K562 (cell line): ENCODE data around the gene ARHGEF6.

ENCODE experiments used
- CCAR2 ChIP-seq: fragments of 200-400 bp; formaldehyde crosslinking; IDR thresholded peaks from 2 replicates; pipeline ENCODE4 v1.6.1; 2017; ENCODE audit warnings: mild to moderate bottlenecking, low read depth, low read length
- CHD2 ChIP-seq: IDR thresholded peaks from 2 replicates; pipeline ENCODE4 v1.6.1; 2011; ENCODE audit warnings: low read depth, low read length
- CTCF ChIP-seq, 3 experiments: IDR thresholded peaks in 2 of 3; conservative IDR thresholded peaks in 1 of 3; 2 replicates each; pipeline ENCODE4 v1.5.1; 2011 to 2012; ENCODE audit warnings: low read length in 3 of 3, mild to moderate bottlenecking in 3 of 3, control low read depth in 2 of 3, improper control_type of control experiment in 1 of 3, inconsistent platforms in 1 of 3, low read depth in 1 of 3, mixed read lengths in 1 of 3, moderate library complexity in 1 of 3; ENCODE audit not compliant: insufficient read depth in 2 of 3
- ELF1 ChIP-seq: fragments of 200-800 bp; sonication (Bioruptor generic); IDR thresholded peaks from 2 replicates; pipeline ENCODE4 v1.6.1; 2016; ENCODE audit warnings: missing genetic modification characterization, missing compliant biosample characterization
- EP400 ChIP-seq: fragments of 450-650 bp; IDR thresholded peaks from 2 replicates; pipeline ENCODE4 v1.6.1; 2017; ENCODE audit warnings: antibody characterized with exemption, mild to moderate bottlenecking, moderate library complexity
- FOXA1 ChIP-seq: fragments of 450-650 bp; IDR thresholded peaks from 2 replicates; pipeline ENCODE4 v1.6.1; 2016; ENCODE audit warnings: mild to moderate bottlenecking, borderline replicate concordance
- NR4A1 ChIP-seq, 2 experiments: fragments of 250-450 bp in 1 of 2; fragments of 450-650 bp in 1 of 2; sonication (Bioruptor Pico) in 1 of 2; IDR thresholded peaks; 2 replicates each; pipeline versions ENCODE4 v1.4.0 to v1.6.1; 2016 to 2020; ENCODE audit warnings: mild to moderate bottlenecking in 2 of 2, missing compliant biosample characterization in 1 of 2, missing genetic modification characterization in 1 of 2, moderate library complexity in 1 of 2
- PHF21A ChIP-seq: fragments of 450-650 bp; IDR thresholded peaks from 2 replicates; pipeline ENCODE4 v1.6.1; 2017; ENCODE audit warnings: low read depth, borderline replicate concordance
- POLR2A ChIP-seq: fragments of 450-650 bp; conservative IDR thresholded peaks from 2 replicates; pipeline ENCODE4 v1.6.1; 2016
- RBM22 ChIP-seq: fragments of 200-400 bp; formaldehyde crosslinking; IDR thresholded peaks from 2 replicates; pipeline ENCODE4 v1.6.1; 2018; ENCODE audit warnings: low read length, low read depth; ENCODE audit not compliant: poor library complexity, severe bottlenecking
- SP1 ChIP-seq: sonication (generic); formaldehyde crosslinking; IDR thresholded peaks from 2 replicates; pipeline ENCODE4 v1.8.1; 2022; ENCODE audit warnings: mild to moderate bottlenecking, missing genetic modification reagents
- TFE3 ChIP-seq: fragments of 450-650 bp; formaldehyde crosslinking; IDR thresholded peaks from 2 replicates; pipeline ENCODE4 v1.4.0; 2020; ENCODE audit warnings: mild to moderate bottlenecking, mixed read lengths
- U2AF2 ChIP-seq: fragments of 200-400 bp; formaldehyde crosslinking; optimal IDR thresholded peaks from 2 replicates; pipeline ENCODE3; 2017; ENCODE audit warnings: low read depth, mild to moderate bottlenecking, low read length

- TF ChIP-seq TFE3 (CRISPR knock-in tag), result no peak
- TF ChIP-seq U2AF2, result no peak
- no peak for TF ChIP-seq PHF21A
- TF ChIP-seq CTCF (IDR thresholded peaks at IDR 0.05 in 2 of 3, conservative IDR thresholded peaks at IDR 0.05 in 1 of 3; ENCODE audit: insufficient read depth in 2 of 3, low read depth in 1 of 3, low read length in 3 of 3), result no peak
- no peak for TF ChIP-seq RBM22
- no peak for TF ChIP-seq NR4A1 (CRISPR knock-in tag; IDR thresholded peaks at IDR 0.05)
- TF ChIP-seq NR4A1 (tag; IDR thresholded peaks at IDR 0.05), result no peak
- TF ChIP-seq FOXA1, result no peak
- TF ChIP-seq ELF1, result no peak
- no peak for TF ChIP-seq CHD2
- TF ChIP-seq POLR2A, result no peak
- no peak for TF ChIP-seq CCAR2
- no peak for TF ChIP-seq EP400
- TF ChIP-seq SP1, result no peak
Observed at GRCh38 chrX:136810493-136810892, 29.8 kb upstream of the ARHGEF6 start.
